Measurements from ENCODE around the gene HDDC2.

Gene HDDC2

GRCh38 chr6:125269328-125269985 is 32.3 kb downstream of the HDDC2 start:
- no peak for DNase-seq (ENCODE audit: low read depth in 2 of 2)

- DNase-seq (ENCODE audit: low read depth in 2 of 2): no peak
These were observed 33.0 kb downstream of the HDDC2 start for GRCh38 chr6:125268765-125269164.

GRCh38 chr6:125267806-125268523 is 33.8 kb downstream of the HDDC2 start:
- no peak for DNase-seq (ENCODE audit: low read depth in 2 of 2)

- DNase-seq (ENCODE audit: low read depth in 2 of 2): no peak
These were observed 37.3 kb downstream of the HDDC2 start for GRCh38 chr6:125264476-125264875.

- no peak for DNase-seq (ENCODE audit: low read depth in 2 of 2)
These were observed 39.5 kb downstream of the HDDC2 start for GRCh38 chr6:125262016-125263013.

- DNase-seq (ENCODE audit: low read depth in 2 of 2): no peak
These were observed 42.4 kb downstream of the HDDC2 start for GRCh38 chr6:125259354-125259736.

- no peak for DNase-seq (ENCODE audit: low read depth in 2 of 2)
These were observed 43.0 kb downstream of the HDDC2 start for GRCh38 chr6:125258651-125259353.

- DNase-seq (ENCODE audit: low read depth in 2 of 2): no peak
These were observed 44.4 kb downstream of the HDDC2 start for GRCh38 chr6:125257351-125257750.

GRCh38 chr6:125255201-125255600 is 46.6 kb downstream of the HDDC2 start:
- DNase-seq (ENCODE audit: low read depth in 2 of 2): no peak

GRCh38 chr6:125254321-125254720 is 47.4 kb downstream of the HDDC2 start:
- no peak for DNase-seq (ENCODE audit: low read depth in 2 of 2)

GRCh38 chr6:125253881-125254280 is 47.9 kb downstream of the HDDC2 start:
- DNase-seq (ENCODE audit: low read depth in 2 of 2): no peak

GRCh38 chr6:125252891-125253290 is 48.9 kb downstream of the HDDC2 start:
- no peak for DNase-seq (ENCODE audit: low read depth in 2 of 2)

- DNase-seq (ENCODE audit: low read depth in 2 of 2): no peak
These were observed 50.1 kb downstream of the HDDC2 start for GRCh38 chr6:125251516-125252220.

GRCh38 chr6:125250511-125250910 is 51.3 kb downstream of the HDDC2 start:
- no peak for DNase-seq (ENCODE audit: low read depth in 2 of 2)

- DNase-seq (ENCODE audit: low read depth in 2 of 2): no peak
These were observed 53.6 kb downstream of the HDDC2 start for GRCh38 chr6:125248136-125248535.

- no peak for DNase-seq (ENCODE audit: low read depth in 2 of 2)
These were observed 55.2 kb downstream of the HDDC2 start for GRCh38 chr6:125246566-125246965.

- DNase-seq (ENCODE audit: low read depth in 2 of 2): no peak
These were observed 56.1 kb downstream of the HDDC2 start for GRCh38 chr6:125245523-125246264.

- DNase-seq (ENCODE audit: low read depth in 2 of 2): no peak
These were observed 56.7 kb downstream of the HDDC2 start for GRCh38 chr6:125245109-125245508.

GRCh38 chr6:125237764-125238163 is 64.0 kb downstream of the HDDC2 start:
- DNase-seq (ENCODE audit: low read depth in 2 of 2): no peak
